Measurements from ENCODE around the gene BICRAL.

- TF ChIP-seq JUN (IDR thresholded peaks at IDR 0.05; ENCODE audit: borderline replicate concordance, insufficient read depth, insufficient read length, low read depth): no peak
- no peak for TF ChIP-seq CTCF (IDR thresholded peaks at IDR 0.05; ENCODE audit: extremely low read depth in 1 of 2, insufficient read depth in 1 of 2, low read depth in 1 of 2, low read length in 2 of 2)
- no peak for TF ChIP-seq POLR2A (IDR thresholded peaks at IDR 0.05; ENCODE audit: low read depth, low read length)
These were observed 45.9 kb upstream of the BICRAL start for GRCh38 chr6:42735976-42736375.

Measured in endothelial cell of umbilical vein (primary cell).